Endodermal cell (in vitro differentiated cells): Measurements from ENCODE around the gene ZSCAN5C. TPM values are rescaled to one million over a fixed set of nuclear protein-coding genes. Genes with fewer than 3 reads are reported as not detected.
A peak's percentile ranks its signal among the peaks of the same experiment; 100 is the strongest.
"Not testable (repeated sequence)": the region's sequence is repeated elsewhere in the genome, so short reads cannot be mapped to it uniquely, and the experiment has no call there.

Source experiments
- DNase-seq: peaks from one replicate; pipeline ENCODE4 v3.0.0-alpha.2; 2017
- H3K27ac ChIP-seq: 2 replicates; pipeline ENCODE4 v1.5.1; 2013; ENCODE audit warnings: mild to moderate bottlenecking, low read depth, low read length, moderate library complexity
- H3K27me3 ChIP-seq: 2 replicates; pipeline ENCODE4 v1.6.1; 2013; ENCODE audit warnings: mild to moderate bottlenecking, low read length, moderate library complexity; ENCODE audit not compliant: insufficient read depth, control insufficient read depth, poor library complexity, severe bottlenecking
- H3K36me3 ChIP-seq: 2 replicates; pipeline ENCODE4 v1.7.0; 2013; ENCODE audit warnings: mild to moderate bottlenecking, low read length, moderate library complexity; ENCODE audit not compliant: control insufficient read depth, insufficient read depth
- H3K4me1 ChIP-seq: one replicate; pipeline ENCODE4 v1.7.0; 2013; ENCODE audit warnings: low read length; ENCODE audit not compliant: control insufficient read depth, insufficient read depth
- H3K4me3 ChIP-seq: 2 replicates; pipeline ENCODE4 v1.5.1; 2013; ENCODE audit warnings: mild to moderate bottlenecking, low read length, moderate library complexity
- H3K9ac ChIP-seq: 2 replicates; pipeline ENCODE4 v1.6.1; 2013; ENCODE audit warnings: mild to moderate bottlenecking, low read length, moderate library complexity; ENCODE audit not compliant: poor library complexity, severe bottlenecking; ENCODE audit errors: extremely low read depth
- H3K9me3 ChIP-seq: 2 replicates; pipeline ENCODE4 v1.6.1; 2013; ENCODE audit warnings: mild to moderate bottlenecking, low read length, moderate library complexity; ENCODE audit not compliant: control insufficient read depth
- H3K27ac Mint-ChIP-seq: 2 replicates; pipeline ENCODE4 v1.8.0; 2020; ENCODE audit warnings: mixed read lengths
- H3K27me3 Mint-ChIP-seq: 2 replicates; pipeline ENCODE4 v1.8.0; 2021; ENCODE audit warnings: mild to moderate bottlenecking, mixed read lengths; ENCODE audit not compliant: insufficient read depth
- H3K36me3 Mint-ChIP-seq: 2 replicates; pipeline ENCODE4 v1.8.0; 2020; ENCODE audit warnings: low read depth, mixed read lengths
- H3K4me1 Mint-ChIP-seq: 2 replicates; pipeline ENCODE4 v1.8.0; 2020; ENCODE audit warnings: mixed read lengths
- H3K4me3 Mint-ChIP-seq: 2 replicates; pipeline ENCODE4 v1.8.0; 2020; ENCODE audit warnings: mild to moderate bottlenecking, moderate library complexity, mixed read lengths
- H3K9me3 Mint-ChIP-seq: 2 replicates; pipeline ENCODE4 v1.8.0; 2020; ENCODE audit warnings: mild to moderate bottlenecking, mixed read lengths
- WGBS, 2 experiments: methylation state at CpG; one replicate each; pipeline versions ENCODE4 v1.1.5 to v1.1.7; 2013; ENCODE audit warnings: missing lambda C conversion rate in 2 of 2, mixed read lengths in 1 of 2; ENCODE audit not compliant: insufficient coverage in 1 of 2, insufficient read length in 1 of 2; 5-methylcytosine and 5-hydroxymethylcytosine counted together
- total RNA-seq, 2 donors: library from RNA; stranded (reverse); fragmentation: NEBNext Ultra II Directional in 1 of 2; extraction: Animal tissue kit (Norgen Biotek cat#: 25700) in 1 of 2; gene quantifications; 2 replicates in 1 of 2; 3 replicates in 1 of 2; pipeline ENCODE4 v1.2.1, GENCODE V29; 2021
- TF ChIP-seq, protein P1 (sequence below): fragments of 200-600 bp; sonication (generic); conservative IDR thresholded peaks from 2 replicates; pipeline ENCODE4 v1.5.0; 2021; ENCODE audit warnings: antibody characterized with exemption, mild to moderate bottlenecking

Gene ZSCAN5C
- total RNA-seq, 2 donors from 2014 or later: not detected

DNA sequence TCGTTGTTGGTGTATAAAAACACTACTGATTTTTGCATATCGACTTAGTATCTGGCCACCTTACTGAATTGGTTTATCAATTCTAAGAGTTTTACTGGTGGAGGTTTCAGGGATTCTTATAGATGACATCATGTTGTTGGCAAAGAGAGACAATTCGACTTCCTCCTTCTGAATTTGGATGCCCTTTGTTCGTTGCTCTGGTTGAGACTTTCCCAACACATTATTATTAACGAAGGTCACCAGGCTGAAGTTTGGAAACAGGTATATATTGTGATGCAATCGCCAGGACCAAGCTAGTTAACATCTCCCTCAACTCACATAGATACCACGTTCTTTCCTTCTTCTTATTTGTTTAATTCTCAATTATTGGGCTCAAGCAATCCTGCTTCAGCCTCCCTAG is 2.4 kb upstream of the ZSCAN5C start:
- peaks cover 6% of the 10 kb centered on the region for H3K27me3 ChIP-seq
- DNase-seq: no peak
- Mint-ChIP-seq H3K9me3 (no peaks in the 10 kb centered on the region), H3K36me3 (no peaks in the 10 kb centered on the region), H3K4me1 (no peaks in the 10 kb centered on the region), H3K27ac (no peak overlapping the region), H3K27me3 (peaks cover 24% of the 10 kb centered on the region), H3K4me3 (no peak overlapping the region)
- no peak overlapping the region for H3K9ac ChIP-seq
- TF ChIP-seq, protein P1, sequence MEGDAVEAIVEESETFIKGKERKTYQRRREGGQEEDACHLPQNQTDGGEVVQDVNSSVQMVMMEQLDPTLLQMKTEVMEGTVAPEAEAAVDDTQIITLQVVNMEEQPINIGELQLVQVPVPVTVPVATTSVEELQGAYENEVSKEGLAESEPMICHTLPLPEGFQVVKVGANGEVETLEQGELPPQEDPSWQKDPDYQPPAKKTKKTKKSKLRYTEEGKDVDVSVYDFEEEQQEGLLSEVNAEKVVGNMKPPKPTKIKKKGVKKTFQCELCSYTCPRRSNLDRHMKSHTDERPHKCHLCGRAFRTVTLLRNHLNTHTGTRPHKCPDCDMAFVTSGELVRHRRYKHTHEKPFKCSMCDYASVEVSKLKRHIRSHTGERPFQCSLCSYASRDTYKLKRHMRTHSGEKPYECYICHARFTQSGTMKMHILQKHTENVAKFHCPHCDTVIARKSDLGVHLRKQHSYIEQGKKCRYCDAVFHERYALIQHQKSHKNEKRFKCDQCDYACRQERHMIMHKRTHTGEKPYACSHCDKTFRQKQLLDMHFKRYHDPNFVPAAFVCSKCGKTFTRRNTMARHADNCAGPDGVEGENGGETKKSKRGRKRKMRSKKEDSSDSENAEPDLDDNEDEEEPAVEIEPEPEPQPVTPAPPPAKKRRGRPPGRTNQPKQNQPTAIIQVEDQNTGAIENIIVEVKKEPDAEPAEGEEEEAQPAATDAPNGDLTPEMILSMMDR: no peak
- H3K36me3 ChIP-seq: no peaks in the 10 kb centered on the region
- WGBS, 2 experiments: 86 to 89% methylated on average over 2 to 7 of the region's 7 CpGs
- H3K4me3 ChIP-seq: no peak overlapping the region
- no peak overlapping the region for H3K27ac ChIP-seq
- H3K9me3 ChIP-seq: no peaks in the 10 kb centered on the region
- no peaks in the 10 kb centered on the region for H3K4me1 ChIP-seq

DNA sequence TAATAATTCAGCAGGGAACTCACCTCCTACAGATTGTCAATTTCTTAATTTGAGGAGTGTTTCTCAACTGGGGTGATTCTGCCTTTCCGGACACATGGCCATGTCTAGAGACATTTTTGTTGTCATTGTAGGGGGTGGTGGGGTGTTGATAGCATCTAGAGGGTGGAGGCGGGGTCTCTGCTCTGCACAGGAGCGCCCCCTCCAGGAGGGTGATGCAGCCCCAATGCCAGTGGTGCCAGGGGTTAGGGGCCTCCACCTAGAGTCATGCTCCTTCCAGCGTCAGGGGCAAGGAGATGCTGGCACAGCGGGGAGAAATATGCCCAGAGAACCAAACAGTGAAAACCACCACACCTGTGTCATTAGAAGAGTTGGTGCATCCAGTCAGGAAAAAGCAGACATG is 5.5 kb downstream of the ZSCAN5C start:
- H3K27me3 Mint-ChIP-seq: peaks cover 35% of the 10 kb centered on the region
- H3K27ac Mint-ChIP-seq: not testable (repeated sequence)

DNA sequence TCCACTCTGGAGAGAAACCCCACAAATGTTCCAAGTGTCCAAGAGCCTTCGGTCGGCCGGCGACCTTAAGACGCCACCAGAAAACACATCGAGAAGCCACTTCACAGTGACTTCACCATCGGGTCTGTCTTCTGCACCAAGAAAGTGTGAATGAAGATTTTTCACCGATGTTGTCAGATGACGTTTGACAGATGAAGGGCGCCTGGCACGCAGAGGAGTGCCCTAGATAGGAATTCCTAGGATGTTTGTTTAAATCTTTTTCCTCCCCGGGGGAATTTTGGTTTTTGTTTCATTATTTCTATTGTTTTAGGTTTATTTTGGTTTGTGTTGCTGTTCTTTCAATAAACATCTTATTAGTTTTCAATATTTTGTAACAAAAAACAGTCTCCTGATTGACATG is 7.0 kb downstream of the ZSCAN5C start:
- no peaks in the 10 kb centered on the region for H3K4me1 Mint-ChIP-seq
- H3K9me3 ChIP-seq: no peaks in the 10 kb centered on the region
- no peaks in the 10 kb centered on the region for H3K36me3 Mint-ChIP-seq
- DNase-seq: no peak
- WGBS, 2 experiments: 93 to 98% methylated on average over 9 to 11 of the region's 12 CpGs
- no peak overlapping the region for H3K9ac ChIP-seq
- no peaks in the 10 kb centered on the region for H3K27me3 ChIP-seq
- H3K4me1 ChIP-seq: no peaks in the 10 kb centered on the region
- H3K27me3 Mint-ChIP-seq: peaks cover 26% of the 10 kb centered on the region
- H3K27ac Mint-ChIP-seq: no peak overlapping the region
- no peak overlapping the region for H3K4me3 Mint-ChIP-seq
- no peaks in the 10 kb centered on the region for H3K9me3 Mint-ChIP-seq
- H3K4me3 ChIP-seq: no peak overlapping the region
- H3K27ac ChIP-seq: no peak overlapping the region
- no peaks in the 10 kb centered on the region for H3K36me3 ChIP-seq
- TF ChIP-seq, protein P1: no peak

More for the DNA sequence above, 5.5 kb downstream of the ZSCAN5C start:
- not testable (repeated sequence) for H3K4me1 ChIP-seq, H3K4me3 ChIP-seq, H3K27ac ChIP-seq, H3K4me3 Mint-ChIP-seq, H3K9me3 Mint-ChIP-seq, H3K4me1 Mint-ChIP-seq, H3K36me3 Mint-ChIP-seq, H3K27me3 ChIP-seq, DNase-seq, H3K36me3 ChIP-seq, H3K9me3 ChIP-seq, H3K9ac ChIP-seq
- 87 to 100% methylated on average over 1 to 3 of the region's 5 CpGs for WGBS, 2 experiments
- TF ChIP-seq, protein P1: peak; percentile 39

DNA sequence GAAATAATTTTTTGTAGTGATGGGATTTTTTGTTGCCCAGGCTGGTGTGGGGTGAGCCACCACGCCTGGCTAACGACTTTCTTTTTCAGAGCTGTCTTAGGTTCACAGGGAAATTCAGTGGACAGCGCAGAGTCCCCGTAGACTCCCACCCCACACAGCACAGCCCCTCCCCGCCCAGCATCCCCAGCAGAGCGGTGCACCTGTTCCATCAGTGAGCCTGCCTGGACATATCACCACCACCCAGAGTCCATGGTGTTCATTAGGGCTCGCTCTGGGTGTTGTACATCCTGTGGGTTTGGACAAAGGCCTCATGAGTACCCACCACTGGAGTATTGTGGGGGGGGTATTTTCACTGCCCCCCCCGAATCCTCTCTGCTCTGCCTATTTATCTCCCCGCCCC is 8.0 kb downstream of the ZSCAN5C start:
- H3K36me3 Mint-ChIP-seq, H3K4me3 ChIP-seq, H3K4me3 Mint-ChIP-seq, H3K9me3 ChIP-seq, H3K4me1 ChIP-seq, H3K9me3 Mint-ChIP-seq, H3K36me3 ChIP-seq, H3K9ac ChIP-seq, H3K27ac Mint-ChIP-seq, H3K4me1 Mint-ChIP-seq, H3K27me3 ChIP-seq, H3K27ac ChIP-seq, DNase-seq: not testable (repeated sequence)
- 92% methylated on average over 8 of the region's 9 CpGs; no CpG with 5 or more reads in 1 of the 2 experiments for WGBS, 2 experiments
- peaks cover 32% of the 10 kb centered on the region for H3K27me3 Mint-ChIP-seq
